Thyroid gland (tissue), 4 donors: Measurements from ENCODE around the gene UGGT1. TPM values are rescaled to one million over a fixed set of nuclear protein-coding genes. Genes with fewer than 3 reads are reported as not detected.

Experiments used
- DNase-seq, 2 donors: peaks; one replicate each; pipeline ENCODE4 v3.0.0-alpha.2; 2019
- H3K27ac ChIP-seq, 3 donors: fragments of 200-600 bp; sonication (generic); 1 replicate in 2 of 3; 2 replicates in 1 of 3; pipeline ENCODE4 v1.5.1; 2016 to 2019; ENCODE audit warnings: mild to moderate bottlenecking in 1 of 3, moderate library complexity in 1 of 3
- H3K27me3 ChIP-seq: fragments of 200-600 bp; sonication (generic); one replicate; pipeline ENCODE4 v1.5.1; 2019
- H3K36me3 ChIP-seq, 2 donors: fragments of 200-600 bp; sonication (generic); one replicate each; pipeline ENCODE4 v1.5.1; 2016 to 2019
- H3K4me1 ChIP-seq, 2 donors: fragments of 200-600 bp; sonication (generic); one replicate each; pipeline ENCODE4 v1.5.1; 2017 to 2019
- H3K4me3 ChIP-seq, 3 donors: fragments of 200-600 bp; sonication (generic); replicated peaks in 1 of 3; 1 replicate in 2 of 3; 2 replicates in 1 of 3; pipeline ENCODE4 v1.5.1; 2016; ENCODE audit warnings: mild to moderate bottlenecking in 1 of 3
- H3K9me3 ChIP-seq: fragments of 200-600 bp; sonication (generic); one replicate; pipeline ENCODE4 v1.5.1; 2017
- POLR2A ChIP-seq, 2 donors: fragments of 450-650 bp; IDR thresholded peaks; one replicate each; pipeline ENCODE4 v1.6.1; 2017; ENCODE audit warnings: antibody characterized with exemption in 2 of 2, mild to moderate bottlenecking in 2 of 2, moderate library complexity in 1 of 2
- WGBS, 2 donors: methylation state at CpG; one replicate each; pipeline ENCODE4 v1.1.5; 2017; 5-methylcytosine and 5-hydroxymethylcytosine counted together
- intact Hi-C: fragments of 100-400 bp; cut with DNase I; formaldehyde crosslinking; loops from one replicate; pipeline ENCODE4 v1.15.1; 2023
- total RNA-seq, 4 donors: library from RNA; depleted of rRNA; stranded (reverse); fragments of >200 nt; gene quantifications; one replicate each; pipeline ENCODE4 v1.2.3, GENCODE V29; 2016
- TF ChIP-seq, protein P1 (sequence below), 6 experiments: fragments of 200-600 bp in 3 of 6; fragments of 450-650 bp in 3 of 6; sonication (generic) in 3 of 6; IDR thresholded peaks; one replicate each; pipeline ENCODE4 v1.5.1; 2016 to 2019; ENCODE audit warnings: antibody characterized with exemption in 6 of 6, mild to moderate bottlenecking in 2 of 6, inconsistent platforms in 1 of 6, moderate library complexity in 1 of 6

Gene UGGT1
- total RNA-seq, 4 donors from 2014 or later = 53.1 to 90.7 (median 71.4) TPM

DNA sequence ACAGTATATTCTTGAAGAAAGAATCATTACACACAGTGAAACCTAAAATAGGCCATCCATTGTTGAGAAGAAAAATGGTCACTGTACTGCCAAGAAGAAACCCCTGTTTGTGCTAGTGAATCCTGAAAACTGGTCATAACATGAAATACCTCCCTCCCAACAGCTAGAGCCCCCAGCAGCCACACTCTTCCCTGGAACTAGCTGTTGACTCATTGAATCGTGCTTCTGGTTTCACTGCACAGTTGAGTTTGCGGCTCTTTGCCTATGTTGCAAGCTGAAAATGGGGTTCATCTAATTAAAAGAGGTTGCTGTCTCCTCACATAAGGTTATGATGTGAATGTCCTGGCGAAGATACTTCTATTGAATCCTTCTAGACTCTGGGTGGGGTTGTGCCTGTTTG is 86.3 kb downstream of the UGGT1 start:
- 96 to 97% methylated on average over 3 of the region's 3 CpGs for WGBS, 2 donors
- no peak overlapping the region for H3K4me3 ChIP-seq
- no peaks in the 10 kb centered on the region for H3K27me3 ChIP-seq
- H3K27ac ChIP-seq = no peak overlapping the region
- H3K36me3 ChIP-seq = peaks cover 53 to 79% of the 10 kb centered on the region in 2 donors
- no peaks in the 10 kb centered on the region for H3K9me3 ChIP-seq
- TF ChIP-seq POLR2A (IDR thresholded peaks at IDR 0.05) = no peak
- TF ChIP-seq, protein P1, sequence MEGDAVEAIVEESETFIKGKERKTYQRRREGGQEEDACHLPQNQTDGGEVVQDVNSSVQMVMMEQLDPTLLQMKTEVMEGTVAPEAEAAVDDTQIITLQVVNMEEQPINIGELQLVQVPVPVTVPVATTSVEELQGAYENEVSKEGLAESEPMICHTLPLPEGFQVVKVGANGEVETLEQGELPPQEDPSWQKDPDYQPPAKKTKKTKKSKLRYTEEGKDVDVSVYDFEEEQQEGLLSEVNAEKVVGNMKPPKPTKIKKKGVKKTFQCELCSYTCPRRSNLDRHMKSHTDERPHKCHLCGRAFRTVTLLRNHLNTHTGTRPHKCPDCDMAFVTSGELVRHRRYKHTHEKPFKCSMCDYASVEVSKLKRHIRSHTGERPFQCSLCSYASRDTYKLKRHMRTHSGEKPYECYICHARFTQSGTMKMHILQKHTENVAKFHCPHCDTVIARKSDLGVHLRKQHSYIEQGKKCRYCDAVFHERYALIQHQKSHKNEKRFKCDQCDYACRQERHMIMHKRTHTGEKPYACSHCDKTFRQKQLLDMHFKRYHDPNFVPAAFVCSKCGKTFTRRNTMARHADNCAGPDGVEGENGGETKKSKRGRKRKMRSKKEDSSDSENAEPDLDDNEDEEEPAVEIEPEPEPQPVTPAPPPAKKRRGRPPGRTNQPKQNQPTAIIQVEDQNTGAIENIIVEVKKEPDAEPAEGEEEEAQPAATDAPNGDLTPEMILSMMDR (IDR thresholded peaks at IDR 0.05) = no peak
- no peaks in the 10 kb centered on the region for H3K4me1 ChIP-seq
- intact Hi-C loops = no loop called here
- no peak for DNase-seq

DNA sequence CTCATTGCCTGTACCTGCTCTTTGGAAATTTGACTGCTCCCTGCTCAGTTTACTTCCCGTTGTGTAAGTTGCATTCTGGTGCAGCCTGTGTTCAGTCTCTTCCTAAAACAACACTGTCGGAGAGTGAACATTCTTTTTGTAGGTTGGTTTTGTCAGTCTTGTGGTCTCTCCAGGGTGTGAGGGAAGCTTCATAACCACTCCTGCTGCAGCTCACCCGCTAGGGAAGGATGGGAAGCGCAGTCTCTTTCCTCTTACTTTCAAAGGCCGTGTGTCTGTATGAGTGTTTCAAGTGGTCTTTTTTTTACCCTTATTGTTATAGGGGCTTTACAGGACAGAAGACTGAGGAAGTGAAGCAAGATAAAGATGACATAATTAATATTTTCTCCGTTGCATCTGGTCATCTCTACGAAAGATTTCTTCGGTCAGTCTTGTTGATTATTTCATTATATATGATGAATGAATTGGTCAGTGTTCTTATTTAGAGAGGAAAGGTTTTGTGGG is 87.2 kb downstream of the UGGT1 start:
- no peaks in the 10 kb centered on the region for H3K27me3 ChIP-seq
- intact Hi-C loops = no loop called here
- H3K36me3 ChIP-seq = peaks cover 47 to 75% of the 10 kb centered on the region in 2 donors
- 81 to 82% methylated on average over 8 of the region's 8 CpGs for WGBS, 2 donors
- no peak for DNase-seq
- H3K4me1 ChIP-seq = no peaks in the 10 kb centered on the region
- H3K9me3 ChIP-seq = no peaks in the 10 kb centered on the region
- H3K4me3 ChIP-seq = no peak overlapping the region
- TF ChIP-seq, protein P1 (IDR thresholded peaks at IDR 0.05) = no peak
- TF ChIP-seq POLR2A (IDR thresholded peaks at IDR 0.05) = no peak
- H3K27ac ChIP-seq = no peak overlapping the region

DNA sequence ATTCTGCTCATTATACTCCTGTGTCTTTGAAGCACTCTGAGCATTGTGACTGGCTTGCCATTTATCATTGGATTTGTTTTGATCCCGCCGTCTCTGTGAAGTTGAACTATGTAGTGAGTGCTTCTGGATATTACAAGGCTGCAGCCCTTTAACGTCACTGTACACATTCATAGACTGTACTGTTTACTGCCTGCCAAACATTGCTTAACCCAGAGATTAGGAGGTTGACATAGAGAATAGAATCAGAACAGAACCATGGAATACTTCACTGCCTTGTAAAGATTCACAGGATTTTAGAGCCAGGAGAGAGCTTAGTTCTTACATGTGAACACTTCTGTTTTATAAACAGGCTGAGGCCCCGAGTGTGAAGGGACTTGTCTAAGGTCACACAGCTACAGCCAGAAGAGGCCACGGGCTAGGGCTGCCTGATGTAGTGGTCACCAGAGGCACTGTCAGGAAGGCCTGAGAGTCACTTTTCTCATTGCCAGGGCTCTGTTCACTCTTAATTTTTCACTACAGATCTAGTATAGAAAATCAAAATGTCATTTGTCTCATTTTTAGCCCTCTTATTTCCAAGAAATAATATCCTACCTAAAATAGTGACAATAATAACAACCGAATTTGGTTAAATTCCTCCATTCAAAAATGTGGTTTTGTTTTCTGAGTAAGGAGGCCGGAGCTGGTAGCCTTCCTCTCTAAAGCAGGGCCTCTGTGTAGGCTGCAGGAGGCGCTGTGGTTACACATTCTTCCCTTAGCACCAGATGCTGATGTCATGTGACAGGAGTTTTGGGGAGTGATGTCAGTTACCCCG is 87.9 kb downstream of the UGGT1 start:
- peak; percentile 29 to 42 for DNase-seq
- Histone ChIP-seq H3K27me3 (no peaks in the 10 kb centered on the region), H3K36me3 (peaks cover 47 to 72% of the 10 kb centered on the region in 2 donors), H3K9me3 (no peaks in the 10 kb centered on the region), H3K4me1 (no peaks in the 10 kb centered on the region), H3K27ac (no peak overlapping the region), H3K4me3 (no peak overlapping the region)
- TF ChIP-seq, protein P1 (IDR thresholded peaks at IDR 0.05) = peak in 4 of 6 experiments; percentile 44 to 55 (median 47)
- no peak for TF ChIP-seq POLR2A (IDR thresholded peaks at IDR 0.05)
- intact Hi-C loops = no loop called here
- WGBS, 2 donors = 64 to 74% methylated on average over 9 of the region's 9 CpGs

DNA sequence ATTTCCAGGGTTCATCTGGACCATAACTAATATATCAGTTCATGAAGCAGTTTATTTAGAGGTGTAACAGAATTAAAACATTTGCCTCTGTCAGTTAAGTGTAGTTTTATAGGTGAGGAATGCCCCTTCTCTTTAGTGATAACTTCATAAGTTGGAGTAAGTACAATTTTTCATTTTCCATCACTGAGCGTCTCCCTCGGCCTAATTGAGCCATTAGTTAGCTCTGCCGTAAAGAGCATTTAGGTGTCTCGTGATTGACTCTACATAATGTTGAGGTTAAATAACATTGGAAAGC is 88.4 kb downstream of the UGGT1 start:
- Histone ChIP-seq H3K36me3 (peaks cover 47 to 70% of the 10 kb centered on the region in 2 donors), H3K4me1 (no peaks in the 10 kb centered on the region), H3K9me3 (no peaks in the 10 kb centered on the region), H3K27me3 (no peaks in the 10 kb centered on the region), H3K4me3 (no peak overlapping the region), H3K27ac (no peak overlapping the region)
- WGBS, 2 donors = 91 to 92% methylated on average over 4 of the region's 4 CpGs
- no peak for DNase-seq
- intact Hi-C loops = no loop called here
- TF ChIP-seq POLR2A (IDR thresholded peaks at IDR 0.05) = no peak
- TF ChIP-seq, protein P1 (IDR thresholded peaks at IDR 0.05) = peak in 1 of 6 experiments; percentile 5

DNA sequence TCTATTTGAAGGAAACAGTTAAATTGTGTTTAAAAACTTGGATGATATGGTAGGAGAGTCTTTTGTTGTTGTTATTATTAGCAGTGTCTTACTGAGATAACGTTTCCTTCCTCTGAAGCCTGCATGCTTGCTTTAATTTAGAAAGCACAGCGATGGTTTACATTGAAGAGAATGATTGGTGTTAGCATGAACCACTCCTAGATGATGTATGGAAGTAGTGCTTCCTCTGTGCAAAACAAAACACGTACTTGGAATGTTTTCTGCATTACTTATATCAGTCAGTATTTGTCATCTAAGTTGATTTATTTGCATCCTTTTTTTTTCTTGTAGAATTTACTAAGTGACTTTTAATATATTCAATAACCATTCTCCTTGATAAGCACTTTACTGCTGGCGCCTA is 89.0 kb downstream of the UGGT1 start:
- TF ChIP-seq POLR2A (IDR thresholded peaks at IDR 0.05) = no peak
- TF ChIP-seq, protein P1 (IDR thresholded peaks at IDR 0.05) = no peak
- Histone ChIP-seq H3K36me3 (peaks cover 46 to 67% of the 10 kb centered on the region in 2 donors), H3K4me1 (no peaks in the 10 kb centered on the region), H3K4me3 (no peak overlapping the region), H3K9me3 (no peaks in the 10 kb centered on the region), H3K27me3 (no peaks in the 10 kb centered on the region), H3K27ac (no peak overlapping the region)
- no peak for DNase-seq
- intact Hi-C loops = no loop called here
- WGBS, 2 donors = 69 to 76% methylated on average over 4 of the region's 4 CpGs
